HG03064 (cell line): ENCODE results near the gene VWA2.

Experiments
- ATAC-seq: cut with Tn5 transposase; IDR thresholded peaks from one replicate; pipeline ENCODE4 v1.9.1; 2021; ENCODE audit warnings: low read depth; ENCODE audit not compliant: unreplicated experiment

Gene VWA2

DNA sequence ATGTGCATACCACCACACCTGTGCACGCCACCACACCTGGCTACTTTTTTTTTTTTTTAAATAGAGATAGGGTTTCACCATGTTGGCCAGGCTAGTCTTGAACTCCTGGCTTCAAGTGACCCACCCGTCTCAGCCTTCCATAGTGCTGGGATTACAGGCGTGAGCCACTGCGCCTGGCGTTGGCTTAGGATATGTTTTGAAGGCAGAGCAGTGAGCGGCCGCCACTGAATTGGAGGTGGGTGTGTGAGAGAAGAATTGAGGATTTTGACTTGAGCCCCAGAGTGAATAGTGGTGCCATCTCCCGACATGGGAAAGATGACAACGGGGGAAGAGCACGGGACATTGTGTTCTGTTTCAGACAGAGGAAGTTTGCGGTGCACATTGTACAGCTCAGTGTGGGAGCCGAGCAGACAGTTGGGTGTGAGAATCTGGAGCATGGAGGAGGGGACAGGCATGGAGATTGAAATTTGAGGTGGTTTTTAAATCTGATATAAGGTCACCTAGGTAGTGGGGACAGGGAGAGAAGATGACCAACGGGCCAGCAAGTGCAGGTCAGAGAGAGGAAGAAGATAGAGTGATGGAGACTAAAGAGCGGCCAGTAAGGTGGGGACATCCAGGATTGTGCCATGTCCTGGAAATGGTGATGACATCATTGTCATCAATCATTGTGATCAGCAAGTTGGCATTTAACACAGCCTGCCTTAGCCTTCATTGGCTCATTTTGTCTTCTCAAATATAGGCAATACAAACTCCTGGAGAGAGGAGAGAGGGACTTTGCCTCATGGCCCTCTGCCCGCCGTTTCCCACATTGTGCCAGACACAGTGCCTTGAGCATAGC is 35.8 kb downstream of the VWA2 start:
- ATAC-seq: no peak

DNA sequence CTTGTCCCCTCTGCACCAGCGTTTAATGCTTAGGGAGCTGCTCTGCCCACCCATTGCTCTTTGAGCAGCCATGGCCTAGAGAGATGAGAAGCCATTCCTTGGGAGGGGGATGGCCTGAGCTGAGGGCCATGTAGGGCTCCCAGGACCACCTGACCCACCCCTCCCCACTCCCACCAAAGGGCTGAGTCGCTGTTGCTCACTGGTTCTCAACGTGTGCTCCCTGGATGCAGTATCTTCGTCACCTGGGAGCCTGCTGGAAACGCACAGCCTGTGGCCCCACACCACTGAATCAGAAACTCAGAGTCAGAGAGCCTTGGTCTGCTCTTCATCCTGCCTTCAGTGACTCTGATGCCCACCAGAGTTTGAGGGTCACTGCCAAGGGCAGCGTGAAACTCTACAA is 37.0 kb downstream of the VWA2 start:
- ATAC-seq: no peak

DNA sequence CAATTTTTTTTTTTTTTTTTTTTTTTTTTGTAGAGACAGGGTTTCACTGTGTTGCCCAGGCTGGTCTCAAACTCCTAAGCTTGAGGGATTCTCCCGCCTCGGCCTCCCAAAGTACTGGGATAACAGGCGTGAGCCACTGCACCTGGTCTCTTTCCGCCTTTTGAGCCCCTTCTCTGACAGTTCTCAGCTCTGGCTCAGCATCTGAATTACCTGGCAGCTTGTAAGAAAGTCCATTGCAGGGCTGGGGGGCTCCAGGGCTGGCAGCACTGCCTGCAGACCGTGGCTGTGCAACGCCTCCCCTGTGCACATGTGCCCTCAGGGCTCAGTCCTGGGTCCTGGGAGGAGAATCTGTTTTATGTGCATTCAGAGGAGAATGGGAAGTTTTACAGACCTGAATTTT is 37.6 kb downstream of the VWA2 start:
- no peak for ATAC-seq

DNA sequence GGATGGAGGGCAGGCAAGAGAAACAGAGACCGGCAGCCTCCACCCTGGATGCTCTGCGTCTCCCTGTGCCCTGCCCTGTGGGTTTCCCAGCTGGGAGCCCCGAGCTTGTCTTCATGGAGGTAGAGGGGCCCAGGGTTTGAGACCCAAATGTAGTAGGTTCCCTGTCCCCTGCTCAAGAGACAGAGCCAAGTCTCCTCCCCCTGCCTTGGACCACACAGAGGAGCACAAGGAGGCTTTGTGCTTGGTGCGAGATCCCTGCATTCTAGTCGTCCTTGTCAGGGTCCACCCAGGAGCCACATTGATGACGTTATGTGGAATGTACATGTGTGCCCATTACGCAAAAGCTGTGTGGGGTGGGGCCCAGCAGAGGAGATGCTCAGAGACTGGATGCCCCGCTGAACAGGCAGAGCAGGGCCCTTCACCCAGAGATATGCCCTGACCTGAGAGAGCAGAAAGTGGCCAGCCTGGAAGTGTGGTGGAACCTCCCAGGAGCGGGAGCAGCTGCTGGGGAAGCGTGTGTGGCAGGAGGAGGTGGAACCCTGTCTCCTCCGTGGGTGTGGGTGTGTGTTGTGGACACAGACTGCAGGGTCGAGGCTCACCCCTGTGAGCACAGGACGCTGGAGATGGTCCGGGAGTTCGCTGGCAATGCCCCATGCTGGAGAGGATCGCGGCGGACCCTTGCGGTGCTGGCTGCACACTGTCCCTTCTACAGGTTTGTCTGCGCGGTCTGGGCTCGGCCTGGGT is 39.3 kb downstream of the VWA2 start:
- no peak for ATAC-seq

DNA sequence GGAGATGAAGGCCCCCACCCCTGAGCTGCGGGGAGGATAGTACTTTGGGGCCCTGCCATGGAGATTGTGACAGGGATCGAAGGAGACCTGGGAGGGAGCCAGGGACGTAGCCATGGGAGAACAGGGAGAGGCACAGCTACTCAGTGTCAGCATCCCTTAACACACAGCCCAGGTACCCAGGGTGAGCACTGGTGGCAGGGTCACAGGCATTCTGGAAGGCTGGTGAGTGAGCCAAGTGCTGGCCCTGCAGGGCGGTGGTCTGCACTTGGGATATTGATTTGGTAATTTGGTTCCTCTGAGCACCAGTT is 39.8 kb downstream of the VWA2 start:
- no peak for ATAC-seq

DNA sequence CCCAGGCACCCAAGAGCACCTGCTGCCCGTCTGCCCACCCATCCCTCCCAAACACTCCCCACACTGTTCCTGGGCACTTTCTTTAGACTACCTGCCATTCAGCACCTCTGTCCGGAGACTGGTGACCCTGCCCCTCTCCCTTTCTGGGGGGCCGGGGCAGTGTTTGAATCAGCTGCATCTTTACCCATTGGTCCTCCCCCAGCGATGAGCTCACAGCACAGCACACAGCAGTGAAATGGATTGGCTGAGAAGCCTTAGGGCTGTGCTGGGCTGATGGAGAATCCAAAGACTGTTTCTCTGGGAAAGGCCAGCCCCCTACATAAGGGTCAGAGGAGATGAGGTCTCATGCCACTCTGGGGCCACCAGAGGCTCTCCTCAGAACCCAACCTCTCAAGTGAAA is 40.2 kb downstream of the VWA2 start:
- no peak for ATAC-seq

DNA sequence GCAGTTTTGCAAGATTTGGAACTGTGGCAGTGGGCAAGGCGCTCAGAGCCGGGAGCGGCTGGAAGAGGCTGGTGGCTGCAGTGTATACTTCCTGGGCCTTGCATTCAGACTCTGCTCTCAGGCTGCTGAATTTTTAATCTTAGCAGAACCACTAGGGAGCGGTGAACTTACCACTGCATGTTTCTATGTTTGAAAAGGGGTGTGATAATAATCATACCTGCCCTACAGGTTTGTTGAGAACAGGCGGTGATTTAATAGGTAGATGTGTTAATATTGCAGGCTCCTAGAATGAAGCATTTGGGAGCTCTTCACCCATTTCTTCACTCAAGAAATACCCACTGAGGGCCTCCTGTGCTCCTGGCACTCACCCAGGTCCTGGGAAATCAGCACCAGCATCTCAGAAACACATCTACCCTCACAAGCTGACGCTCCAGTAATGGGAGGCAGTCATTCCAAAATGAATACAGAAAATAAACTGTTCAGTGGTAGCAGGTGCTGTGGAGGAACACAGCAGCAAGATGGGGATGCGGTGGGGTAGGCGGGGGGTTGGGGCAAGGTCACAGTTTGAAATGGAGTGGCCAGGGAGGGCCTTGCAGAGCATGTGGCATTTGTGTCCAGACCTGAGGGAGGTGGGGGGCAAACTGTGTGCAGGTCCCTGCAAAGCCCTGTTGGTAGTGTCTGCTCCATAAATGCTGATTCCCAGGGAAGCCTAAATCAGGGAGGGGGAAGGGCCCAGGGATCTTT is 41.0 kb downstream of the VWA2 start:
- ATAC-seq: no peak

DNA sequence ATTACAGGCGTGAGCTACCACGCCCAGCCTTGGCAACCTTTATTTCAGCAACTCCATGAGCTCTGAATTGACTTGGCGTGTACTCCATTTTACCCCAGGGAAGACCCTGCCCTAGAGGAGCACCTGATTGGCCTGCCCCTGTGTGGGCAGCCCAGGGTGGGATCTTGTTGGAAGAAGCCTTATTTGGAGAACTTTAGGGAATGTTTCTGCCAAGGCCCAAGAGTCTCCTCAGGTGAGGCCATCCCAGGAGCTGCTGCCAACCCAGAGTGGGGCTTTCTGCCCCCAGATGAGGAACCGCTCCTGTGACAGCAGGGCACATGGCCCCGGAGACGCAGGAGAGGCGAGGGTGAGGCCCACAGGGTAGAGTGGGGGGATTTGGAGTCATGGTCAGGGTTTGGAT is 42.0 kb downstream of the VWA2 start:
- no peak for ATAC-seq

DNA sequence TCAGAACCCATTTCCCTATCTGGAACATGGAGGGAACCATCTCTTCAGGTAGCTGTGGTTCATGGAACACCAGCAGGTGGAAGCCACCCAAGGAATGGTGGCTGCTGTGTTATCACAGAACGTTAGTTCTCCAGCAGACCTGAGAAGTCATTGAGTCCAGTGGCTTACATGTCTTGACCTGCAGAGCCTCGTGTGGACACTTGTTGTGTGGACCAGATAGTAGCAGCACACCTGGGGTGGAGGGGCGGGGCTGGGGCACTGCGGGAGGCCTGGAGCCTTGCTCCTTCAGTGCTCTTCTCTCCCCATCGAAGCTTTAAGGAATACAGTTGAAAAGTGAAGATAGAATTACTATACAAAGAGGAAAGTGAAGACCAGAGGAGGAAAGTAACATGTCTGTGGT is 42.4 kb downstream of the VWA2 start:
- ATAC-seq: no peak

DNA sequence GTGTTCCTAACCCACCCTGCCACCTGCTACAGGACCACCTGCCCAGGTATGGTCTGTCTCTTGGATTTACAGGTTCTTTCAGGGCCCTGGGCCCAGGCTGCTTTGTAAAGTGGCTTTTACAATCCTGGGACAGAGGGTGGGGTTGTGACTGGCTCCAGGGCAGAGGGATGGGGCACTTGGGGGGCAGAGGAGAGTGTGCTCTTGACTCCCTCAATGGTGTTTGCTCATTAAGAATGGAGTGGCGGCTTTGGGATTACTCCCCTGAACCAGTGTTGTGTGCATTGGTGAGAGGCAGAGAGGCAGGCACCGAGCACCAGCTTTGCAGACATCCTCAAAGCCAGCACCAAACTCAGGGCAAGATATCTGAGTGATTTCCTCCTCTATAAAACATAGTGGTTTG is 43.5 kb downstream of the VWA2 start:
- ATAC-seq: no peak

DNA sequence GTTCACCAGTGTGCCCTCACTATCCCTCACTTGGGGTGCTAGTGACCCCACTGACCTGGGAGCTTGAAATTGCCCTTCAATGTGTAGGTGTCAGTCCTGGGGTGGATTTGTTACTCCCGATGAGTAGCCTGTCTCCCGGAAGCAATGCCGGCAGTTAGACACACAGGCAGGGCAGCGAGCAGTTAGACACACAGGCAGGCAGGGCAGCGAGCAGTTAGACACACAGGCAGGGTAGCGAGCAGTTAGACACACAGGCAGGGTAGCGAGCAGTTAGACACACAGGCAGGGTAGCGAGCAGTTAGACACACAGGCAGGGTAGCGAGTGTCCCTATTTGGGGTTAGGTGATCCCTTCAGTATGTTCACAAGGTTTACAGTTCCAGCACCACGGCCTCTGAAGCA is 44.0 kb downstream of the VWA2 start:
- ATAC-seq: no peak

DNA sequence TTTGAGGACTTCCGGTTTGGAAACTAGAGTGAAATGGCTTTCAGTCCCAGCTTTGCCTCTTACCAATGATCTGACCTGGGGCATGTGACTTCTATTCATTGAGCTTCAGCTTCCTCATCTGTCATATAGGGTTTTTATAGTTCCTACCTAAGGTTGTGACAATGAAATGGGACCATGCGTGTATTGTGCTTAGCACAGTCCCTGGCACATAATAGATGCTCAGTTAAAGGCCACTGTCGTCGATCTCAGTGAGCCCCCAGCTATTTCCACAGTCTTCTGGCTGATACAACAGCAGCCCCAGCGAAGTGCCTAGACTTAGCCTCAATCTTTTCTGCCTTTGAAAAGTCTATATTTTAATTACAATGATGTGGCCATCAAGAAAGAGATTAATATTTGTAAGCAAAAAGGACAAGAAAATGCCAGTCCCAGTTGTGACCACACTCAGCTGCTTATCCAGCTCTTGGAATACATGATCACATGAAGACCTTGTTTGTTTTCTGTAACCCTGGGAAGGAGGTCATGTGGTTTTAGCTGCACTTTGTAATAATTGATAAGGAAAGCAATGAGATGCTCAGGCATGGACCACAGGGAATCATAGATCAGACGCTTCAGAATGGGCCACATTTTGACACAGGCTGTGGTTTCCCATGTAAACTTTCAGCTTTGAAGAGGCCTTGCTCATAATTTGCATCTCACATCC is 44.6 kb downstream of the VWA2 start:
- no peak for ATAC-seq

DNA sequence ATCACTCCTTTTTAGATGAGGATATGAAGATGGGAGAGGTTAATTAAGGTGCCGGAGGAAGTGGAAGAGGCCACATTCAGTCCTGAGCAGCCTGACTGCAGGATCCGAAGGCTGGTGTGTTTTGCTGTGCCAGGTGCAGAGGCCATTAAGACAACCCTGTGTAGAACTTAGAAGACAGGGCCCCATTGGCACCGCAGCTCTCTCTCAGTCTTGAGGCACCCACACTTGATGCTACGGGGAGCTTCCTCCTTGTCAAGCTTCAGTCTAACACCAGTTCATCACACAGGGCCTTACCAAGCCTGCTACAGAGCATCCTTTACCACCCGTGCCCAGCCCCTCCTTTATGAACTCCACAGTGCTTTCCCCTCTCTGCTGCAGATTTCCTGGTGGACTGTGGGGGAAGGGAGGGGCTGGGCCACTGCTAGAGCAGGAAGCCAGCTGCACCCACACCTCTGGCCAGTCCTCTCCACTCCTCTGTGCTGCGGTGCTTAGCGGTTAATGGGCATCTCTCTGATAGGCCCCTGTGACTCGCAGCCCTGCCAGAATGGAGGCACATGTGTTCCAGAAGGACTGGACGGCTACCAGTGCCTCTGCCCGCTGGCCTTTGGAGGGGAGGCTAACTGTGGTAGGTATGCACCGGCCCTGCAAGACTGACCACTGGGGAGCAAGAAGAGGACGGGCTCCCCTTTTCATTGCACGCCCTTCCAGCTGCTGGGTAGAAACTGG is 45.5 kb downstream of the VWA2 start:
- ATAC-seq: no peak

DNA sequence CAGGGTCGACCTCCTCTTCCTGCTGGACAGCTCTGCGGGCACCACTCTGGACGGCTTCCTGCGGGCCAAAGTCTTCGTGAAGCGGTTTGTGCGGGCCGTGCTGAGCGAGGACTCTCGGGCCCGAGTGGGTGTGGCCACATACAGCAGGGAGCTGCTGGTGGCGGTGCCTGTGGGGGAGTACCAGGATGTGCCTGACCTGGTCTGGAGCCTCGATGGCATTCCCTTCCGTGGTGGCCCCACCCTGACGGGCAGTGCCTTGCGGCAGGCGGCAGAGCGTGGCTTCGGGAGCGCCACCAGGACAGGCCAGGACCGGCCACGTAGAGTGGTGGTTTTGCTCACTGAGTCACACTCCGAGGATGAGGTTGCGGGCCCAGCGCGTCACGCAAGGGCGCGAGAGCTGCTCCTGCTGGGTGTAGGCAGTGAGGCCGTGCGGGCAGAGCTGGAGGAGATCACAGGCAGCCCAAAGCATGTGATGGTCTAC is 46.9 kb downstream of the VWA2 start:
- no peak for ATAC-seq

DNA sequence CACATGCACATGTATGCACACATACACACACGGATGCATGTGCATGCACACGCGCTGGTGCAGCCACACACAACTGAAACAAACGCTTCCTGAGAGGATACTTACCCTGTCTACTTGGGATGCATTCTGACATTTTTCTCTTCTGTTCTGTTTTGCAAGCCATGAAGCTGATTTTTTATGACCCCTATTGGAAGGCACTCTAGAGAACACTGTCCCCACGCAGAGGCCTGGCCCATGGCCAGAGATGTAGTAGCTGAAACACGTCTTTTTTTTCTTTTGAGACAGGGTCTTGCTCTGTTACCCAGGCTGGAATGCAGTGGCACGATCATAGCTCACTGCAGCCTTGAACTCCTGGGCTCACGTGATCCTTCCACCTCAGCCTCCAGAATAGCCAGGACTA is 47.9 kb downstream of the VWA2 start:
- ATAC-seq: no peak

DNA sequence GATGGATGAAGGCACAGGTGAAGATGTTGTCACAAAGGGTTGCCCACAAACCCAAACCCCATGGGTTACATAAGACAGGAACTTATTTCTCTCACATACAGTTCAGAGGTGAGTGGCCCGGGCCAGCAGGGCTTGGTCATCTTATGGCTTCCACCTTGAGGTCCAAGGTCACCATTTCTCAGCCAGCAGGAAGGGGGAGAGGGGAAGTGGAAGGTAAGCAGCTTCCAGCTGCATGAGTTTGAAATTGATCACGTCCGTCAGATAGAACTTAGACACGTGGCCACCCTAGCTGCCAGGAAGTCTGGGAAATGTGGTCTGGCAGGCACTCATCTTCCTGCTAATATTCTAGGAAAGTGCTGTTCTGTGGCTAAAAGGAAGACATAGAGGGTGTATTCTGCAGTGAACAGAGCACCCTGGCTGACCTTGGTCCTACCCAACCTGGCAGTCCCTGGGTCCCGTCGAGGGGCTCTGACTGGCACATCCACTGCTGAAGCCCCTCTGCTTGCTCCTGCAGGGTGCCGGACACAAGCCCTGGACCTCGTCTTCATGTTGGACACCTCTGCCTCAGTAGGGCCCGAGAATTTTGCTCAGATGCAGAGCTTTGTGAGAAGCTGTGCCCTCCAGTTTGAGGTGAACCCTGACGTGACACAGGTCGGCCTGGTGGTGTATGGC is 49.5 kb downstream of the VWA2 start:
- no peak for ATAC-seq

DNA sequence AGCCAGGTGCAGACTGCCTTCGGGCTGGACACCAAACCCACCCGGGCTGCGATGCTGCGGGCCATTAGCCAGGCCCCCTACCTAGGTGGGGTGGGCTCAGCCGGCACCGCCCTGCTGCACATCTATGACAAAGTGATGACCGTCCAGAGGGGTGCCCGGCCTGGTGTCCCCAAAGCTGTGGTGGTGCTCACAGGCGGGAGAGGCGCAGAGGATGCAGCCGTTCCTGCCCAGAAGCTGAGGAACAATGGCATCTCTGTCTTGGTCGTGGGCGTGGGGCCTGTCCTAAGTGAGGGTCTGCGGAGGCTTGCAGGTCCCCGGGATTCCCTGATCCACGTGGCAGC is 50.0 kb downstream of the VWA2 start:
- ATAC-seq: no peak

DNA sequence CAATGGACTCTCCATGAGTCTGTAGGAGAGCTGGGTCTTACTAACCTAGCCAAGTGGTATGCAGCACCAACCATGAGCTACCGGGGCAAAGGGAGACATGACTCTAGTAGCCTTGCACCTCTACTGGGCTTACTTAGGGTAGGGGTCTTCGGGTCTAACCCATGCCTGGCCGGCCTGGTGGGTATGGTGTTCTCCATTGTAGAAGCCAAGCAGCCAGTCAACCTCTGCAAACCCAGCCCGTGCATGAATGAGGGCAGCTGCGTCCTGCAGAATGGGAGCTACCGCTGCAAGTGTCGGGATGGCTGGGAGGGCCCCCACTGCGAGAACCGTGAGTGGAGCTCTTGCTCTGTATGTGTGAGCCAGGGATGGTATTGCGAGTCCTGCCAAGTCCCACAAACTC is 51.0 kb downstream of the VWA2 start:
- ATAC-seq: no peak

DNA sequence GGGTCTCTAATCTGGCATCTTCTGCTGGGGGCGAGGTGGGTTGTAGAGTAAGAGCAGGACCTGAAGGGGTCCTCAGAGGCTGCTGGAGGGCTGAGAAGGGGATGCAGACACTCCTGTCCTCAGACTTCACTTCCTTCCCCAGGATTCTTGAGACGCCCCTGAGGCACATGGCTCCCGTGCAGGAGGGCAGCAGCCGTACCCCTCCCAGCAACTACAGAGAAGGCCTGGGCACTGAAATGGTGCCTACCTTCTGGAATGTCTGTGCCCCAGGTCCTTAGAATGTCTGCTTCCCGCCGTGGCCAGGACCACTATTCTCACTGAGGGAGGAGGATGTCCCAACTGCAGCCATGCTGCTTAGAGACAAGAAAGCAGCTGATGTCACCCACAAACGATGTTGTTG is 52.0 kb downstream of the VWA2 start:
- ATAC-seq: no peak

DNA sequence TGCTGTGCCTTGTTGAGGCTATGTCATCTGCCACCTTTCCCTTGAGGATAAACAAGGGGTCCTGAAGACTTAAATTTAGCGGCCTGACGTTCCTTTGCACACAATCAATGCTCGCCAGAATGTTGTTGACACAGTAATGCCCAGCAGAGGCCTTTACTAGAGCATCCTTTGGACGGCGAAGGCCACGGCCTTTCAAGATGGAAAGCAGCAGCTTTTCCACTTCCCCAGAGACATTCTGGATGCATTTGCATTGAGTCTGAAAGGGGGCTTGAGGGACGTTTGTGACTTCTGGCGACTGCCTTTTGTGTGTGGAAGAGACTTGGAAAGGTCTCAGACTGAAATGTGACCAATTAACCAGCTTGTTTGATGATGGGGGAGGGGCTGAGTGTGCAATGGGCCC is 52.5 kb downstream of the VWA2 start:
- ATAC-seq: no peak
